SK-N-MC (cell line): ENCODE measurements around the gene ANKEF1.
A peak's percentile ranks its signal among the peaks of the same experiment; 100 is the strongest.

Experiments
- DNase-seq: peaks from one replicate; pipeline ENCODE4 v3.0.0-alpha.2; 2011; ENCODE audit warnings: low read depth, low spot score
- H3K27ac ChIP-seq: fragments of 200-600 bp; sonication (generic); 2 replicates; pipeline ENCODE4 v1.5.1; 2016; ENCODE audit warnings: mixed run types
- H3K36me3 ChIP-seq: fragments of 200-600 bp; sonication (generic); 2 replicates; pipeline ENCODE4 v1.6.1; 2017; ENCODE audit warnings: antibody characterized with exemption, low read length, mixed read lengths; ENCODE audit not compliant: insufficient read depth
- H3K4me3 ChIP-seq: fragments of 200-600 bp; sonication (generic); 2 replicates; pipeline ENCODE4 v1.5.1; 2016
- H3K9ac ChIP-seq: fragments of 200-600 bp; sonication (generic); 2 replicates; pipeline ENCODE4 v1.8.0; 2017; ENCODE audit warnings: mixed run types, mixed read lengths; ENCODE audit not compliant: insufficient read length
- H3K9me3 ChIP-seq: fragments of 200-600 bp; sonication (generic); 2 replicates; pipeline ENCODE4 v1.6.1; 2017; ENCODE audit warnings: low read depth, mild to moderate bottlenecking, antibody characterized with exemption, low read length, moderate library complexity, mixed read lengths
- EZH2 ChIP-seq: fragments of 200-600 bp; sonication (generic); IDR thresholded peaks from one replicate; pipeline ENCODE4 v1.6.1; 2017; ENCODE audit warnings: antibody characterized with exemption
- FOXP2 ChIP-seq: optimal IDR thresholded peaks from 2 replicates; pipeline ENCODE3; 2011; ENCODE audit warnings: mild to moderate bottlenecking, moderate library complexity; ENCODE audit not compliant: insufficient read depth; ENCODE audit errors: extremely low read length, control extremely low read depth
- POLR2AphosphoS5 ChIP-seq: IDR thresholded peaks from 2 replicates; pipeline ENCODE4 v1.6.1; 2012; ENCODE audit warnings: mild to moderate bottlenecking, low read depth, low read length, borderline replicate concordance

Gene ANKEF1

GRCh38 chr20:10042086-10042485, 7.3 kb downstream of the ANKEF1 start:
- no peak for DNase-seq
- Histone ChIP-seq H3K27ac (no peak overlapping the region), H3K9ac (no peak overlapping the region), H3K4me3 (no peak overlapping the region), H3K9me3 (no peaks in the 10 kb centered on the region), H3K36me3 (no peaks in the 10 kb centered on the region)
- TF ChIP-seq FOXP2 (no peak), POLR2AphosphoS5 (no peak), EZH2 (no peak)

GRCh38 chr20:10047427-10047826, 12.6 kb downstream of the ANKEF1 start:
- Histone ChIP-seq H3K27ac (no peak overlapping the region), H3K36me3 (no peaks in the 10 kb centered on the region), H3K9me3 (no peaks in the 10 kb centered on the region), H3K9ac (no peak overlapping the region), H3K4me3 (no peak overlapping the region)
- no peak for DNase-seq
- TF ChIP-seq EZH2: no peak

GRCh38 chr20:10051185-10051584, 16.4 kb downstream of the ANKEF1 start:
- Histone ChIP-seq H3K4me3 (no peak overlapping the region), H3K27ac (no peak overlapping the region)
- no peak for DNase-seq

GRCh38 chr20:10059006-10059405, 24.2 kb downstream of the ANKEF1 start:
- no peak overlapping the region for H3K4me3 ChIP-seq
- H3K9ac ChIP-seq: no peak overlapping the region
- TF ChIP-seq POLR2AphosphoS5 (no peak), EZH2 (no peak), FOXP2 (no peak)
- DNase-seq: no peak
- H3K36me3 ChIP-seq: no peaks in the 10 kb centered on the region
- H3K9me3 ChIP-seq: no peaks in the 10 kb centered on the region
- no peak overlapping the region for H3K27ac ChIP-seq

More at GRCh38 chr20:10051185-10051584, 16.4 kb downstream of the ANKEF1 start:
- H3K36me3 ChIP-seq: no peaks in the 10 kb centered on the region
- no peak overlapping the region for H3K9ac ChIP-seq
- TF ChIP-seq EZH2: no peak
- no peak for TF ChIP-seq POLR2AphosphoS5
- no peak for TF ChIP-seq FOXP2
- no peaks in the 10 kb centered on the region for H3K9me3 ChIP-seq

- TF ChIP-seq FOXP2: no peak
- TF ChIP-seq EZH2: no peak
- TF ChIP-seq POLR2AphosphoS5: no peak
- Histone ChIP-seq H3K9ac (no peak overlapping the region), H3K9me3 (no peaks in the 10 kb centered on the region), H3K4me3 (peak overlapping the region; percentile 65), H3K27ac (no peak overlapping the region), H3K36me3 (no peaks in the 10 kb centered on the region)
- DNase-seq: no peak
Observed at GRCh38 chr20:10060226-10060625, 25.4 kb downstream of the ANKEF1 start.

GRCh38 chr20:10061641-10062040, 26.9 kb downstream of the ANKEF1 start:
- no peak for DNase-seq
- Histone ChIP-seq H3K27ac (no peak overlapping the region), H3K9me3 (no peaks in the 10 kb centered on the region), H3K9ac (no peak overlapping the region), H3K36me3 (no peaks in the 10 kb centered on the region), H3K4me3 (no peak overlapping the region)
- TF ChIP-seq POLR2AphosphoS5 (no peak), FOXP2 (no peak), EZH2 (no peak)

GRCh38 chr20:10063482-10063881, 28.7 kb downstream of the ANKEF1 start:
- TF ChIP-seq FOXP2: no peak
- TF ChIP-seq POLR2AphosphoS5: no peak
- TF ChIP-seq EZH2: no peak
- no peak for DNase-seq

GRCh38 chr20:10064611-10065010, 29.8 kb downstream of the ANKEF1 start:
- TF ChIP-seq EZH2 (no peak), POLR2AphosphoS5 (no peak), FOXP2 (no peak)
- H3K27ac ChIP-seq: no peak overlapping the region
- H3K4me3 ChIP-seq: no peak overlapping the region
- DNase-seq: no peak
- H3K9ac ChIP-seq: no peak overlapping the region
- no peaks in the 10 kb centered on the region for H3K9me3 ChIP-seq
- H3K36me3 ChIP-seq: no peaks in the 10 kb centered on the region

More at GRCh38 chr20:10063482-10063881, 28.7 kb downstream of the ANKEF1 start:
- Histone ChIP-seq H3K4me3 (no peak overlapping the region), H3K9ac (no peak overlapping the region), H3K36me3 (no peaks in the 10 kb centered on the region), H3K27ac (no peak overlapping the region), H3K9me3 (no peaks in the 10 kb centered on the region)

- Histone ChIP-seq H3K4me3 (no peak overlapping the region), H3K9ac (no peak overlapping the region), H3K9me3 (no peaks in the 10 kb centered on the region), H3K36me3 (no peaks in the 10 kb centered on the region), H3K27ac (no peak overlapping the region)
- TF ChIP-seq POLR2AphosphoS5: no peak
- no peak for TF ChIP-seq EZH2
- no peak for TF ChIP-seq FOXP2
- DNase-seq: no peak
Observed at GRCh38 chr20:10065154-10065833, 30.5 kb downstream of the ANKEF1 start.
